Ishikawa (cell line): Measurements from ENCODE around the gene ANAPC2.

Experiments used
- CEBPB ChIP-seq: IDR thresholded peaks from 2 replicates; pipeline ENCODE4 v1.6.1; 2012
- CREB1 ChIP-seq: IDR thresholded peaks from 2 replicates; pipeline ENCODE4 v1.6.1; 2012; ENCODE audit warnings: low read depth
- EGR1 ChIP-seq: IDR thresholded peaks from 2 replicates; pipeline ENCODE4 v1.6.1; 2012
- EP300 ChIP-seq: IDR thresholded peaks from 2 replicates; pipeline ENCODE4 v1.6.1; 2012; ENCODE audit warnings: borderline replicate concordance
- FOXM1 ChIP-seq: IDR thresholded peaks from 2 replicates; pipeline ENCODE4 v1.6.1; 2012; ENCODE audit warnings: low read depth, borderline replicate concordance
- NFIC ChIP-seq: IDR thresholded peaks from 2 replicates; pipeline ENCODE4 v1.6.1; 2012
- RAD21 ChIP-seq: IDR thresholded peaks from 2 replicates; pipeline ENCODE4 v1.6.1; 2012; ENCODE audit warnings: low read depth
- REST ChIP-seq: IDR thresholded peaks from 2 replicates; pipeline ENCODE4 v1.6.1; 2012; ENCODE audit warnings: low read depth, mild to moderate bottlenecking
- TAF1 ChIP-seq: IDR thresholded peaks from 2 replicates; pipeline ENCODE4 v1.6.1; 2012; ENCODE audit warnings: low read depth, mild to moderate bottlenecking
- TCF12 ChIP-seq: IDR thresholded peaks from 2 replicates; pipeline ENCODE4 v1.6.1; 2012; ENCODE audit warnings: low read depth
- TEAD4 ChIP-seq: IDR thresholded peaks from 2 replicates; pipeline ENCODE4 v1.6.1; 2012
- YY1 ChIP-seq: IDR thresholded peaks from 2 replicates; pipeline ENCODE4 v1.6.1; 2012; ENCODE audit warnings: low read depth
- ZBTB7A ChIP-seq: IDR thresholded peaks from 2 replicates; pipeline ENCODE4 v1.6.1; 2012; ENCODE audit warnings: low read depth
- TF ChIP-seq, protein P1 (sequence below): IDR thresholded peaks from 2 replicates; pipeline ENCODE4 v1.6.1; 2012
- TF ChIP-seq, protein P2 (sequence below): IDR thresholded peaks from 2 replicates; pipeline ENCODE4 v1.6.1; 2012

Gene ANAPC2

DNA sequence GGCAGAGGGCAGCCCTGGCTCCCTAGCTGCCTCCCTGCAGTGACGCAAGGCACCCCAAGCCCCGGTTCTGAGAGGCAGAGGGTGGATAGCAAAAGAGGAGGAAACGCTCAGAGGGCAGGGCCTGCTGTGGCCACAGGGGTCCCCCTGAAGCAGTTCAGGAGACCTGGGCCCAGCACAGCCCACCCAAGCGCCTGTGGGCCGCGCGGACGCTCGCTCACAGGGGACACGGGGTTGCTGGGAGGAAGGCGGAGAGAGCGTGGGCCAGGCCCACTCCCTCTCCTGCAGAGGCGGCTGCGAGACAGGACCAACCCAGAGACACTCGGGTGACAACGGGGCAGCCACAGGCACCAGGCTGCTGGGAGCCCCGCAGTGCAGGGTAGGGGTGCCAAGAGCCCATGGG is 8.6 kb downstream of the ANAPC2 start:
- no peak for TF ChIP-seq CEBPB
- TF ChIP-seq TCF12, result no peak
- TF ChIP-seq EGR1, result no peak
- TF ChIP-seq, protein P1, sequence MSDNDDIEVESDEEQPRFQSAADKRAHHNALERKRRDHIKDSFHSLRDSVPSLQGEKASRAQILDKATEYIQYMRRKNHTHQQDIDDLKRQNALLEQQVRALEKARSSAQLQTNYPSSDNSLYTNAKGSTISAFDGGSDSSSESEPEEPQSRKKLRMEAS, result no peak
- no peak for TF ChIP-seq TAF1
- no peak for TF ChIP-seq ZBTB7A

DNA sequence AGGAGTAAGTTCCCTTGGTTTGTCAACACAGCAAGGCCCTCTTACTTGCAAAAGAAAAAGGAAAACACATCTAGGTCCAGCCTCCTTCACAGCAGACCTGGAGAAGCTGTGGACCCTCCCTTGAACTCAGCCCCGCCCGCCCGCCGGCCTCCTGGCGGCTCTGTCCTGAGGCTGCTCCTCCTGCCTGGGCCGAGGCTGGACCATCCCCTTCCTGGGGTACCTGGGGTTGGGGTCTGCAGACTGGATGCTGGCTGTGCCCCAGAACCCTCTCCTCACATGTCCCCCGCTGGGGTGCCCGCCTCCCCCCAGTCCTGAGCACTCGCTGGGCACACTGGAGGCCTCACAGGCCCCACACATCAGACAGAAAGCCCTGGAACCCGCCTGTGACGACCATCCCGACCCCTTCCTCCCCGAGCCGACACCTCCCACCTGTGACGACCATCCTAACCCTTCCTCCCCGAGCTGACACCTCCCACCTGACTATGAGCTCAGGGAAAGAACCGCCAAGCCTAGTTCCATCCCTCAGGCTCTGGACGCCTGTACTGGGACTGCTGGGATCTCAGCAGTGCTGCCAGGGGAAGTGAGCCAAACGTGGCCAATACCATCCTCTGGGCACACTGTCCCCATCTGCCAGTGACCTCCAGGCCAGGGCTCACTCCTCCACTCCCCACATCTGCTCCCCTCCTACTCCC is 9.3 kb downstream of the ANAPC2 start:
- no peak for TF ChIP-seq TEAD4
- no peak for TF ChIP-seq ZBTB7A
- no peak for TF ChIP-seq CEBPB
- TF ChIP-seq RAD21, result no peak
- TF ChIP-seq TCF12, result no peak
- TF ChIP-seq CREB1, result no peak
- TF ChIP-seq, protein P1, result no peak
- TF ChIP-seq REST, result no peak
- TF ChIP-seq, protein P2, sequence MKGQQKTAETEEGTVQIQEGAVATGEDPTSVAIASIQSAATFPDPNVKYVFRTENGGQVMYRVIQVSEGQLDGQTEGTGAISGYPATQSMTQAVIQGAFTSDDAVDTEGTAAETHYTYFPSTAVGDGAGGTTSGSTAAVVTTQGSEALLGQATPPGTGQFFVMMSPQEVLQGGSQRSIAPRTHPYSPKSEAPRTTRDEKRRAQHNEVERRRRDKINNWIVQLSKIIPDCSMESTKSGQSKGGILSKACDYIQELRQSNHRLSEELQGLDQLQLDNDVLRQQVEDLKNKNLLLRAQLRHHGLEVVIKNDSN, result no peak
- TF ChIP-seq EGR1, result no peak
- no peak for TF ChIP-seq FOXM1
- TF ChIP-seq TAF1, result no peak
- no peak for TF ChIP-seq YY1
- no peak for TF ChIP-seq NFIC
- TF ChIP-seq EP300, result no peak

GRCh38 chr9:137178201-137178938 is 10.0 kb downstream of the ANAPC2 start:
- TF ChIP-seq REST, result no peak
- no peak for TF ChIP-seq EGR1
- TF ChIP-seq TEAD4, result no peak
- TF ChIP-seq YY1, result no peak
- TF ChIP-seq, protein P1, result no peak
- TF ChIP-seq, protein P2, result no peak
- no peak for TF ChIP-seq CEBPB
- TF ChIP-seq EP300, result no peak
- no peak for TF ChIP-seq TCF12
- TF ChIP-seq RAD21, result no peak
- TF ChIP-seq ZBTB7A, result no peak
- TF ChIP-seq CREB1, result no peak
- no peak for TF ChIP-seq FOXM1
- TF ChIP-seq TAF1, result no peak
- TF ChIP-seq NFIC, result no peak

DNA sequence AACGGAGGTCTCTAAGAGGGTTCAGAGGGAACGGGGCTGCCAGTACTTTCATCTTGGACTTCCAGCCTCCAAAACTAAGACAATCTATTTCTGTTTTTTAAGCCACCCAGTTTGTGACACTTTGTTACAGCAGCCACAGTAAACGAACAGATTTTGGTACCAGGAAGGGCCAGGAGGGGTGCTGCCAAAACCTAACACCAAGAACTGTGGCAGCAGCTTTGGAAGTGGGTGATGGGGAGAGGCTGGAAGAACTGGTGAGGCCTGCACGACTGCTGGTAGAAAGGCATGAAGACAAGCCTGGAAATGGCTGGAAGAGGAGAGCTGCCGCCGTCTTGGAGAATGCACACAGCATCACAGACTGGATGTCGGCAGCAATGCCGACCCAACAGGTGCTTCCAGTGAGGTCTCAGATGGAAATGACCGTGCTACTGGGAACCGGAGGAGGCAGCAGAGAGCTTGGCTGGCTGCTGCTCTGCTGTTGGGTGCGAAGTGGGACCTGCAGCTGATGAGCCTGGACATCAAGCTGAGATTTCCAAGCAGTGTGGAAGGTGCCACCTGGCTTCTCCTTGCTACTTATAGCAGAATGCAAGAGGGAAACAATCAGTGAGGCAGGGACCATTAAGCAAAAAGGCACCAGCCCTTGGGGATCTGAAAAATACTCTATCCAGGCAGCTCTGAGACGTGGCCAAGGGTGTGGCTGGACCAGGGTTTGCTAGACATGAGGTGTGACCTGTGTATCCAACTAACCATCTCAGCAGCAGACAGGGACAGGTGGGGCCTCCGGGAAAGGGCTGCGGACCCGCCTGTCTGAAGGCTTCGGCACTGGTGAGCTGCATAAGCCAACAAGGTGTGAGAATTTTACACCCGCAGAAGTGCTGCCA is 11.8 kb downstream of the ANAPC2 start:
- TF ChIP-seq RAD21, result peak; percentile 41; the same call in 1 of the 2 replicates
- TF ChIP-seq FOXM1, result no peak

DNA sequence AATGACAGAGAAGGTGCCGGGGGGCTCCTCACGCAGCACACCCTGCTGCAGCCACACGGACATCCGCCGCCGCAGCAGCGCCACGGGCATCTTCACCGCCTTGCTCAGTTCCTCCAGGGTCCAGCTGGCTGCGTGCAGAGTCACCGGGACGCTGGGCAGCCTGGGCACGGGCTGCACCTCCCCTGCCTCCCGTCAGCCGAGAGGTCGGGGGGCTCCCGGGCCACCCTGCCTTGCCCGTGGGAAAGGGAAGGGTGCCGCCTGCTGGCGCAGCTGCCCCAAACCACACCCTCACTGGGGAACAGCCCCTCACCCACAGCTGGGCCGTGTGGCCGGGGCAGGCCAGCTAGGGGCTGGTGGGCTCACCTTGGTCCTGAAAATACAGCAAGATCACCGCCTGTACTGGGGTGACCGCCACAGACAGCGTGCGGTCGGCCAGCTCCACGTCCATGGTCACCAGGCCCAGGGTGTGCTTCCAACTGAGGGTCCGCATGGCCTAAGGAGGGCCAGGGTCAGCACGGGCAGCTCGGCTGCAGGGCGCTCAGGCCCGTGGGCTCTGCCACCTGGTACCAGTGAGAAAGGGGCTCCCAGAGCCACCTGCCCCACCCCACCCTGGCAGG is 12.9 kb downstream of the ANAPC2 start:
- TF ChIP-seq EGR1, result no peak
- TF ChIP-seq EP300, result no peak
- TF ChIP-seq NFIC, result no peak
- TF ChIP-seq, protein P1, result no peak
- no peak for TF ChIP-seq ZBTB7A
- no peak for TF ChIP-seq CREB1
- no peak for TF ChIP-seq FOXM1
- TF ChIP-seq REST, result no peak
- no peak for TF ChIP-seq YY1
- TF ChIP-seq RAD21, result no peak
- TF ChIP-seq, protein P2, result no peak
- TF ChIP-seq TCF12, result no peak
- TF ChIP-seq TAF1, result no peak
- no peak for TF ChIP-seq TEAD4
